Measurements from ENCODE around the gene TCP11L2. TPM values are rescaled to one million over a fixed set of nuclear protein-coding genes. Genes with fewer than 3 reads are reported as not detected.

The TCP11L2 gene
- total and polyA plus RNA-seq, 9 of the 15 experiments (the other 6 are each of a cell fraction or from before 2014, with no cell fraction given): 0.39 to 4.5 (median 1.3) TPM

DNA sequence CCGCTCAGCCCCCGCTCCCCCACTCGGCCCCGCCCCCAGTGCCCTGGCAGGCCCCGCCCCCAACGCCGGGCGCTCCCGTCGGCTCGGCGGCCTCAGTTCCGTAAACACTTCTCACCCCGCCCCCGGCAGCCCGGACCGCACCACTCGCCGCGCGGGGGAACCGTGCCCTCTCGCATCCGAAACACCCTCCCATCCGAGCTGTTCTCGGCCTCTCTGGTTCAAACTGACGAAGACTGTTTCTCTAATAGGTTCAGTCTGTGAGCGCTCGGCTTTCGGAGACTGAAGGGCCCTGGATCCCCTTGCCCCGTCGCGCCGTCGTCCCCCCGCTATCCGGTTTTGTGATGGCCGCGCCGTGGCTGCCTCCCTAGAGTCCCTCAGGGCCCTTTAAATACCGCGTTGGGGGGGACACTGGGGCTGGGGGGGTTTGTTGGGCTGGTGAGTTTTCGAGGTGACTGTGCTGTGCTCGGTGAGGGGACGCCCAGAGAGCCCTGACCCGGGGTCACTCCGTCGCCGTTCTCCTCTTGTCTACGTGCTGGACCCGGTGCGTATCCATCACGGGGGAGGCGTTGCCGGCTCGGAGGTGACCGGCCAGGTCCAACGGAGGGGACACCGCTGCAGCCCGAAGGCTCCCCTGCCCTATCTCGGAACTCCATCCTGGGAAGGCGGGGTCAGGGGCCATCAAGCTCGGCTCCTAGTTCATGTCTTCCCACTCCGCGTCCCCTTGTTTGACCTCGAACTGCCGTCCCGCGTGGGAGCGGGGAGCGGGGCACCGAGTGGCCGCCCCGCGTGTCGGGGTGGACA lies at the start of gene TCP11L2 (continued):
- TF ChIP-seq, protein P1, sequence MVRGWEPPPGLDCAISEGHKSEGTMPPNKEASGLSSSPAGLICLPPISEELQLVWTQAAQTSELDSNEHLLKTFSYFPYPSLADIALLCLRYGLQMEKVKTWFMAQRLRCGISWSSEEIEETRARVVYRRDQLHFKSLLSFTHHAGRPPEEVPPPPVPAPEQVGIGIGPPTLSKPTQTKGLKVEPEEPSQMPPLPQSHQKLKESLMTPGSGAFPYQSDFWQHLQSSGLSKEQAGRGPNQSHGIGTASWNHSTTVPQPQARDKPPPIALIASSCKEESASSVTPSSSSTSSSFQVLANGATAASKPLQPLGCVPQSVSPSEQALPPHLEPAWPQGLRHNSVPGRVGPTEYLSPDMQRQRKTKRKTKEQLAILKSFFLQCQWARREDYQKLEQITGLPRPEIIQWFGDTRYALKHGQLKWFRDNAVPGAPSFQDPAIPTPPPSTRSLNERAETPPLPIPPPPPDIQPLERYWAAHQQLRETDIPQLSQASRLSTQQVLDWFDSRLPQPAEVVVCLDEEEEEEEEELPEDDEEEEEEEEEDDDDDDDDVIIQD (CRISPR knock-in tag; IDR thresholded peaks at IDR 0.05): no peak
- TF ChIP-seq ILF3 (IDR thresholded peaks at IDR 0.05; ENCODE audit: borderline replicate concordance) (no peak), CXXC5 (CRISPR knock-in tag; IDR thresholded peaks at IDR 0.05) (peak; percentile 78), ZNF124 (CRISPR knock-in tag; IDR thresholded peaks at IDR 0.05) (no peak), RFX1 (IDR thresholded peaks at IDR 0.05) (no peak), RBFOX2 (IDR thresholded peaks at IDR 0.05; ENCODE audit: low read depth, low read length) (peak; percentile 70), SPI1 (IDR thresholded peaks at IDR 0.05; ENCODE audit: borderline replicate concordance, low read depth, low read length) (peak; percentile 48; the same call in 1 of the 2 replicates), ETV5 (CRISPR knock-in tag; IDR thresholded peaks at IDR 0.05; ENCODE audit: low read depth) (no peak), SNRNP70 (optimal IDR thresholded peaks at IDR 0.05; ENCODE audit: low read depth, low read length) (no peak), BCOR (IDR thresholded peaks at IDR 0.05) (no peak), CTBP1 (IDR thresholded peaks at IDR 0.05; ENCODE audit: borderline replicate concordance) (peak; percentile 49), ELF4 (CRISPR knock-in tag; IDR thresholded peaks at IDR 0.05) (peak; percentile 66; the same call in 1 of the 2 replicates), ZNF232 (CRISPR knock-in tag; IDR thresholded peaks at IDR 0.05) (no peak), ZNF24 (IDR thresholded peaks at IDR 0.05) (no peak), NCOR1 (IDR thresholded peaks at IDR 0.05) (peak; percentile 58), KLF10 (CRISPR knock-in tag; IDR thresholded peaks at IDR 0.05) (no peak), ZNF12 (CRISPR knock-in tag; IDR thresholded peaks at IDR 0.05) (no peak), SIX5 (IDR thresholded peaks at IDR 0.05; ENCODE audit: borderline replicate concordance in 1 of 2, insufficient read depth in 1 of 2, low read depth in 1 of 2, low read length in 2 of 2) (peak; percentile 23 to 35; a peak in 2 of 4 replicates)
- TF ChIP-seq, protein P2, sequence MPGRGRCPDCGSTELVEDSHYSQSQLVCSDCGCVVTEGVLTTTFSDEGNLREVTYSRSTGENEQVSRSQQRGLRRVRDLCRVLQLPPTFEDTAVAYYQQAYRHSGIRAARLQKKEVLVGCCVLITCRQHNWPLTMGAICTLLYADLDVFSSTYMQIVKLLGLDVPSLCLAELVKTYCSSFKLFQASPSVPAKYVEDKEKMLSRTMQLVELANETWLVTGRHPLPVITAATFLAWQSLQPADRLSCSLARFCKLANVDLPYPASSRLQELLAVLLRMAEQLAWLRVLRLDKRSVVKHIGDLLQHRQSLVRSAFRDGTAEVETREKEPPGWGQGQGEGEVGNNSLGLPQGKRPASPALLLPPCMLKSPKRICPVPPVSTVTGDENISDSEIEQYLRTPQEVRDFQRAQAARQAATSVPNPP (IDR thresholded peaks at IDR 0.05; ENCODE audit: borderline replicate concordance, insufficient read depth, insufficient read length): no peak
- TF ChIP-seq, protein P3, sequence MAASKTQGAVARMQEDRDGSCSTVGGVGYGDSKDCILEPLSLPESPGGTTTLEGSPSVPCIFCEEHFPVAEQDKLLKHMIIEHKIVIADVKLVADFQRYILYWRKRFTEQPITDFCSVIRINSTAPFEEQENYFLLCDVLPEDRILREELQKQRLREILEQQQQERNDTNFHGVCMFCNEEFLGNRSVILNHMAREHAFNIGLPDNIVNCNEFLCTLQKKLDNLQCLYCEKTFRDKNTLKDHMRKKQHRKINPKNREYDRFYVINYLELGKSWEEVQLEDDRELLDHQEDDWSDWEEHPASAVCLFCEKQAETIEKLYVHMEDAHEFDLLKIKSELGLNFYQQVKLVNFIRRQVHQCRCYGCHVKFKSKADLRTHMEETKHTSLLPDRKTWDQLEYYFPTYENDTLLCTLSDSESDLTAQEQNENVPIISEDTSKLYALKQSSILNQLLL (CRISPR knock-in tag; IDR thresholded peaks at IDR 0.05; ENCODE audit: borderline replicate concordance): no peak
- TF ChIP-seq, protein P4, sequence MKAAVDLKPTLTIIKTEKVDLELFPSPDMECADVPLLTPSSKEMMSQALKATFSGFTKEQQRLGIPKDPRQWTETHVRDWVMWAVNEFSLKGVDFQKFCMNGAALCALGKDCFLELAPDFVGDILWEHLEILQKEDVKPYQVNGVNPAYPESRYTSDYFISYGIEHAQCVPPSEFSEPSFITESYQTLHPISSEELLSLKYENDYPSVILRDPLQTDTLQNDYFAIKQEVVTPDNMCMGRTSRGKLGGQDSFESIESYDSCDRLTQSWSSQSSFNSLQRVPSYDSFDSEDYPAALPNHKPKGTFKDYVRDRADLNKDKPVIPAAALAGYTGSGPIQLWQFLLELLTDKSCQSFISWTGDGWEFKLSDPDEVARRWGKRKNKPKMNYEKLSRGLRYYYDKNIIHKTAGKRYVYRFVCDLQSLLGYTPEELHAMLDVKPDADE (conservative IDR thresholded peaks at IDR 0.05; ENCODE audit: control insufficient read depth, low read depth, low read length): no peak
- TF ChIP-seq, protein P5, sequence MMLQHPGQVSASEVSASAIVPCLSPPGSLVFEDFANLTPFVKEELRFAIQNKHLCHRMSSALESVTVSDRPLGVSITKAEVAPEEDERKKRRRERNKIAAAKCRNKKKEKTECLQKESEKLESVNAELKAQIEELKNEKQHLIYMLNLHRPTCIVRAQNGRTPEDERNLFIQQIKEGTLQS (IDR thresholded peaks at IDR 0.05): peak; percentile 44; the same call in 1 of the 2 replicates
- TF ChIP-seq, protein P5 (CRISPR knock-in tag; conservative IDR thresholded peaks at IDR 0.05): no peak
